ENCODE data around the gene CARM1.
A peak's percentile ranks its signal among the peaks of the same experiment; 100 is the strongest.

Gene CARM1

GRCh38 chr19:10888421-10888866 is 17.1 kb downstream of the CARM1 start:
- no peak for DNase-seq (ENCODE audit: low read depth)
- H3K4me3 ChIP-seq (ENCODE audit: low read length) = no peak overlapping the region
- TF ChIP-seq, protein P1, sequence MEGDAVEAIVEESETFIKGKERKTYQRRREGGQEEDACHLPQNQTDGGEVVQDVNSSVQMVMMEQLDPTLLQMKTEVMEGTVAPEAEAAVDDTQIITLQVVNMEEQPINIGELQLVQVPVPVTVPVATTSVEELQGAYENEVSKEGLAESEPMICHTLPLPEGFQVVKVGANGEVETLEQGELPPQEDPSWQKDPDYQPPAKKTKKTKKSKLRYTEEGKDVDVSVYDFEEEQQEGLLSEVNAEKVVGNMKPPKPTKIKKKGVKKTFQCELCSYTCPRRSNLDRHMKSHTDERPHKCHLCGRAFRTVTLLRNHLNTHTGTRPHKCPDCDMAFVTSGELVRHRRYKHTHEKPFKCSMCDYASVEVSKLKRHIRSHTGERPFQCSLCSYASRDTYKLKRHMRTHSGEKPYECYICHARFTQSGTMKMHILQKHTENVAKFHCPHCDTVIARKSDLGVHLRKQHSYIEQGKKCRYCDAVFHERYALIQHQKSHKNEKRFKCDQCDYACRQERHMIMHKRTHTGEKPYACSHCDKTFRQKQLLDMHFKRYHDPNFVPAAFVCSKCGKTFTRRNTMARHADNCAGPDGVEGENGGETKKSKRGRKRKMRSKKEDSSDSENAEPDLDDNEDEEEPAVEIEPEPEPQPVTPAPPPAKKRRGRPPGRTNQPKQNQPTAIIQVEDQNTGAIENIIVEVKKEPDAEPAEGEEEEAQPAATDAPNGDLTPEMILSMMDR (conservative IDR thresholded peaks at IDR 0.05; ENCODE audit: low read depth, low read length) = no peak

DNA sequence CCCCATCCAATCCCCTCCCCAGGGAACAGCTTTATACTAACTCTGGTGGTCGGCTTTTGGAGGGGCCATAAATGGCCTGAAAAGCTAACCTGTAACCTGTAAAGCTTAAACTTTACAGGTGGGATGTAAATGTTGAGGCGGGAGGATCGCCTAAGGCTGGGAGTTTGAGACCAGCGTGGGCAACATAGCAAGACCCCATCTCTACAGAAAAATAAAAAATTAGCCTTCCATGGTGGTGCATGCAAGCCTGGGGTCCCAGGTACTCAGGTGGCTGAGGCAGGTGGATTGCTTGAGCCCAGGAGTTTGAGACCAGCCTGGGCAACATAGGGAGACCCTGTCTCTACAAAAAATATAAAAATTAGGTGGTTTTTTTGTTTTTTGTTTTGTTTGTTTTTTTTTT is 18.5 kb downstream of the CARM1 start:
- TF ChIP-seq, protein P1 (conservative IDR thresholded peaks at IDR 0.05; ENCODE audit: low read depth, low read length) = no peak
- no peak overlapping the region for H3K4me3 ChIP-seq (ENCODE audit: low read length)
- DNase-seq (ENCODE audit: low read depth) = no peak

GRCh38 chr19:10891405-10892086 is 20.2 kb downstream of the CARM1 start:
- H3K4me3 ChIP-seq (ENCODE audit: low read length) = no peak overlapping the region
- DNase-seq (ENCODE audit: low read depth) = no peak
- TF ChIP-seq, protein P1 (conservative IDR thresholded peaks at IDR 0.05; ENCODE audit: low read depth, low read length) = no peak

GRCh38 chr19:10892256-10892655 is 20.9 kb downstream of the CARM1 start:
- DNase-seq (ENCODE audit: low read depth) = no peak
- H3K4me3 ChIP-seq (ENCODE audit: low read length) = no peak overlapping the region
- TF ChIP-seq, protein P1 (conservative IDR thresholded peaks at IDR 0.05; ENCODE audit: low read depth, low read length) = no peak

- no peak overlapping the region for H3K4me3 ChIP-seq (ENCODE audit: low read length)
- DNase-seq (ENCODE audit: low read depth) = no peak
- TF ChIP-seq, protein P1 (conservative IDR thresholded peaks at IDR 0.05; ENCODE audit: low read depth, low read length) = no peak
These were observed 23.5 kb downstream of the CARM1 start for GRCh38 chr19:10894911-10895213.

- no peak for DNase-seq (ENCODE audit: low read depth)
- H3K4me3 ChIP-seq (ENCODE audit: low read length) = no peak overlapping the region
- TF ChIP-seq, protein P1 (conservative IDR thresholded peaks at IDR 0.05; ENCODE audit: low read depth, low read length) = no peak
These were observed 24.0 kb downstream of the CARM1 start for GRCh38 chr19:10895363-10895762.

- TF ChIP-seq, protein P1 (conservative IDR thresholded peaks at IDR 0.05; ENCODE audit: low read depth, low read length) = peak; percentile 16
- no peak for DNase-seq (ENCODE audit: low read depth)
- no peak overlapping the region for H3K4me3 ChIP-seq (ENCODE audit: low read length)
These were observed 24.6 kb downstream of the CARM1 start for GRCh38 chr19:10895920-10896319.

All from retinal pigment epithelial cell (primary cell).